ENCODE data around the gene CAPN14.

CAPN14 gene

GRCh38 chr2:31137211-31138036, 79.9 kb downstream of the CAPN14 start:
- DNase-seq, result no peak

- DNase-seq, result no peak
Observed at GRCh38 chr2:31136732-31137131, 80.6 kb downstream of the CAPN14 start.

GRCh38 chr2:31136000-31136399, 81.3 kb downstream of the CAPN14 start:
- DNase-seq, result no peak

GRCh38 chr2:31134480-31134879, 82.8 kb downstream of the CAPN14 start:
- no peak for DNase-seq

- no peak for DNase-seq
Observed at GRCh38 chr2:31132786-31133185, 84.5 kb downstream of the CAPN14 start.

- DNase-seq, result no peak
Observed at GRCh38 chr2:31131871-31132270, 85.4 kb downstream of the CAPN14 start.

GRCh38 chr2:31129375-31130171, 87.7 kb downstream of the CAPN14 start:
- no peak for DNase-seq

GRCh38 chr2:31127931-31128330, 89.4 kb downstream of the CAPN14 start:
- DNase-seq, result no peak

- DNase-seq, result no peak
Observed at GRCh38 chr2:31125918-31126695, 91.2 kb downstream of the CAPN14 start.

GRCh38 chr2:31124904-31125303, 92.4 kb downstream of the CAPN14 start:
- no peak for DNase-seq

Measured in activated CD4-positive, alpha-beta T cell treated with anti-CD3 and anti-CD28 coated beads, Interleukin-2, amount 50 U/mL, for 1 hour (primary cell).